KMS-11 (cell line): ENCODE results near the gene ZBTB20.

ENCODE experiments used
- H2AFZ ChIP-seq: fragments of 200-600 bp; sonication (generic); 2 replicates; pipeline ENCODE4 v1.6.1; 2016; ENCODE audit warnings: antibody characterized with exemption, mixed run types, low read depth
- H3K27ac ChIP-seq: fragments of 200-600 bp; sonication (generic); 2 replicates; pipeline ENCODE4 v1.6.1; 2016; ENCODE audit warnings: mild to moderate bottlenecking, mixed run types
- H3K27me3 ChIP-seq: fragments of 200-600 bp; sonication (generic); 2 replicates; pipeline ENCODE4 v1.6.1; 2017; ENCODE audit warnings: mild to moderate bottlenecking, low read depth, mixed run types, moderate library complexity; ENCODE audit not compliant: insufficient read depth
- H3K36me3 ChIP-seq: fragments of 200-600 bp; sonication (generic); 2 replicates; pipeline ENCODE4 v1.6.1; 2017; ENCODE audit warnings: mild to moderate bottlenecking, mixed run types; ENCODE audit not compliant: insufficient read depth
- H3K4me1 ChIP-seq: fragments of 200-600 bp; sonication (generic); 2 replicates; pipeline ENCODE4 v1.6.1; 2016; ENCODE audit warnings: mild to moderate bottlenecking, low read depth, mixed run types; ENCODE audit not compliant: poor library complexity, severe bottlenecking
- H3K4me2 ChIP-seq: fragments of 200-600 bp; sonication (generic); 2 replicates; pipeline ENCODE4 v1.7.0; 2016; ENCODE audit warnings: mild to moderate bottlenecking, mixed run types
- H3K4me3 ChIP-seq: fragments of 200-600 bp; sonication (generic); IDR thresholded peaks from 2 replicates; pipeline ENCODE4 v1.6.1; 2017; ENCODE audit warnings: low read depth, low read length, mixed read lengths; ENCODE audit not compliant: insufficient read depth
- H3K79me2 ChIP-seq: fragments of 200-600 bp; sonication (generic); 2 replicates; pipeline ENCODE4 v1.6.1; 2016; ENCODE audit warnings: low read depth, mixed run types; ENCODE audit not compliant: insufficient read depth
- H3K9ac ChIP-seq: fragments of 200-600 bp; sonication (generic); 2 replicates; pipeline ENCODE4 v1.6.1; 2016; ENCODE audit warnings: mild to moderate bottlenecking, mixed run types
- H4K20me1 ChIP-seq: fragments of 200-600 bp; sonication (generic); 2 replicates; pipeline ENCODE4 v1.6.1; 2016; ENCODE audit warnings: mild to moderate bottlenecking, mixed run types; ENCODE audit not compliant: insufficient read depth
- TF ChIP-seq, protein P1 (sequence below): fragments of 200-600 bp; sonication (generic); conservative IDR thresholded peaks from 2 replicates; pipeline ENCODE4 v1.6.1; 2017; ENCODE audit warnings: low read depth, mild to moderate bottlenecking, antibody characterized with exemption, low read length, moderate library complexity, mixed read lengths

ZBTB20 gene

GRCh38 chr3:114319453-114319852, 827.6 kb downstream of the ZBTB20 start:
- Histone ChIP-seq H3K4me3 (no peak overlapping the region), H3K79me2 (no peaks in the 10 kb centered on the region), H3K27ac (no peak overlapping the region), H4K20me1 (no peaks in the 10 kb centered on the region), H3K36me3 (no peaks in the 10 kb centered on the region), H3K9ac (no peak overlapping the region), H2AFZ (no peak overlapping the region), H3K4me2 (no peak overlapping the region), H3K4me1 (no peaks in the 10 kb centered on the region), H3K27me3 (no peaks in the 10 kb centered on the region)
- TF ChIP-seq, protein P1, sequence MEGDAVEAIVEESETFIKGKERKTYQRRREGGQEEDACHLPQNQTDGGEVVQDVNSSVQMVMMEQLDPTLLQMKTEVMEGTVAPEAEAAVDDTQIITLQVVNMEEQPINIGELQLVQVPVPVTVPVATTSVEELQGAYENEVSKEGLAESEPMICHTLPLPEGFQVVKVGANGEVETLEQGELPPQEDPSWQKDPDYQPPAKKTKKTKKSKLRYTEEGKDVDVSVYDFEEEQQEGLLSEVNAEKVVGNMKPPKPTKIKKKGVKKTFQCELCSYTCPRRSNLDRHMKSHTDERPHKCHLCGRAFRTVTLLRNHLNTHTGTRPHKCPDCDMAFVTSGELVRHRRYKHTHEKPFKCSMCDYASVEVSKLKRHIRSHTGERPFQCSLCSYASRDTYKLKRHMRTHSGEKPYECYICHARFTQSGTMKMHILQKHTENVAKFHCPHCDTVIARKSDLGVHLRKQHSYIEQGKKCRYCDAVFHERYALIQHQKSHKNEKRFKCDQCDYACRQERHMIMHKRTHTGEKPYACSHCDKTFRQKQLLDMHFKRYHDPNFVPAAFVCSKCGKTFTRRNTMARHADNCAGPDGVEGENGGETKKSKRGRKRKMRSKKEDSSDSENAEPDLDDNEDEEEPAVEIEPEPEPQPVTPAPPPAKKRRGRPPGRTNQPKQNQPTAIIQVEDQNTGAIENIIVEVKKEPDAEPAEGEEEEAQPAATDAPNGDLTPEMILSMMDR: no peak

DNA sequence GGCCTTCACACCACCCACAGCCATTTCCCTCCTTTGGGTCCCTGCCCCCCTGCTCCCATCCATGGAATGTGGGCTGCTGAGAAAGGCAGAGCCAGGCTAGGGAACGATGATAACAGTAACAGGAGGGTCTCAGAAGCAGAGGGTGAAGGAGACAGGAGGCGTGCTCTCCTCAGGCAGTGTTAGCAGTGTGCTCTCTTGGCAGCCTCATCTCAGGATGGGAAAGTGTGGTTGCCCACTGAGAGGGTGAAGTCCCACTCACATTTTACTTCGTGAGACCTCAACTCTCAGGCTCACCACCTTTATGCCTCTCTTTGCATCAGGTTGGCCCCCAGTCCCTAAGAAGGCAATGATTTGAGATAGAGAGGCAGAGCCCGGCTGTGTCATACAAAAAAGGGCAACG, 828.8 kb downstream of the ZBTB20 start:
- Histone ChIP-seq H4K20me1 (no peaks in the 10 kb centered on the region), H2AFZ (no peak overlapping the region), H3K79me2 (no peaks in the 10 kb centered on the region), H3K4me3 (no peak overlapping the region), H3K27ac (no peak overlapping the region), H3K27me3 (no peaks in the 10 kb centered on the region), H3K9ac (no peak overlapping the region), H3K4me1 (no peaks in the 10 kb centered on the region), H3K36me3 (no peaks in the 10 kb centered on the region), H3K4me2 (no peak overlapping the region)
- TF ChIP-seq, protein P1: no peak

DNA sequence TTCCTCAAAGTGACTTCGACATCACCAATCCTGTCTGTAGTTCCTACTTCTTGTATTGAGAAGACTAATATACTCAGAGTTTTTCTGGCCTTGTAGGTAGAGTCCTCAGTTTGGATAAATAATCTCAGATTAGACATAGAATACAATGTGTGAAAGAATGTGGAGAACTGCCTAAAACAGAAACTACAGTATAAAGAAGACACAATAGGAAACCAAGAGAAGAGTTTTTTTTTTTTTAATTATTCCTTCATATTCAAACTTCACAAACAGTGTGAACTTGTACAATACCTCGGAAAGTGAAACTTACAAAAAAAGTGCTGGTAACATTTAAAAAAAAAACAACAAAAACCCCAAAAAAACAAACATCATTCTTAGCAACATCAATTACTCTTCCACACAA, 832.8 kb downstream of the ZBTB20 start:
- H3K9ac ChIP-seq: no peak overlapping the region
- no peaks in the 10 kb centered on the region for H3K36me3 ChIP-seq
- H3K4me2 ChIP-seq: no peak overlapping the region
- H4K20me1 ChIP-seq: no peaks in the 10 kb centered on the region
- H3K4me1 ChIP-seq: no peaks in the 10 kb centered on the region
- TF ChIP-seq, protein P1: no peak
- H3K27ac ChIP-seq: no peak overlapping the region
- no peak overlapping the region for H2AFZ ChIP-seq
- H3K4me3 ChIP-seq: no peak overlapping the region
- H3K79me2 ChIP-seq: no peaks in the 10 kb centered on the region
- no peaks in the 10 kb centered on the region for H3K27me3 ChIP-seq

GRCh38 chr3:114313426-114313825, 833.7 kb downstream of the ZBTB20 start:
- Histone ChIP-seq H3K4me2 (no peak overlapping the region), H2AFZ (no peak overlapping the region), H3K4me1 (no peaks in the 10 kb centered on the region), H3K27me3 (no peaks in the 10 kb centered on the region), H3K79me2 (no peaks in the 10 kb centered on the region), H3K4me3 (no peak overlapping the region), H3K36me3 (no peaks in the 10 kb centered on the region), H3K9ac (no peak overlapping the region), H4K20me1 (no peaks in the 10 kb centered on the region), H3K27ac (no peak overlapping the region)
- TF ChIP-seq, protein P1: no peak
